HEK293T (cell line): ENCODE results near the gene SZRD1.

Experiments
- BHLHE40 ChIP-seq: fragments of 450-650 bp; IDR thresholded peaks from 2 replicates; pipeline ENCODE4 v1.6.1; 2016; ENCODE audit warnings: mild to moderate bottlenecking, moderate library complexity, borderline replicate concordance
- FOXA1 ChIP-seq: fragments of 450-650 bp; IDR thresholded peaks from 2 replicates; pipeline ENCODE4 v1.6.1; 2016; ENCODE audit warnings: mild to moderate bottlenecking
- FOXM1 ChIP-seq: fragments of 450-650 bp; IDR thresholded peaks from 2 replicates; pipeline ENCODE4 v1.6.1; 2017; ENCODE audit warnings: mild to moderate bottlenecking, borderline replicate concordance
- HDGF ChIP-seq: fragments of 450-650 bp; IDR thresholded peaks from 2 replicates; pipeline ENCODE4 v1.6.1; 2017; ENCODE audit warnings: antibody characterized with exemption, borderline replicate concordance
- LEF1 ChIP-seq: fragments of 450-650 bp; IDR thresholded peaks from 2 replicates; pipeline ENCODE4 v1.6.1; 2017; ENCODE audit warnings: mild to moderate bottlenecking, borderline replicate concordance
- SP1 ChIP-seq: fragments of 450-650 bp; IDR thresholded peaks from 2 replicates; pipeline ENCODE4 v1.6.1; 2017
- SUZ12 ChIP-seq: fragments of 450-650 bp; IDR thresholded peaks from 2 replicates; pipeline ENCODE4 v1.6.1; 2016; ENCODE audit warnings: mild to moderate bottlenecking
- TARDBP ChIP-seq: fragments of 450-650 bp; IDR thresholded peaks from 2 replicates; pipeline ENCODE4 v1.6.1; 2016
- ZNF384 ChIP-seq: fragments of 450-650 bp; IDR thresholded peaks from 2 replicates; pipeline ENCODE4 v1.6.1; 2016
- TF ChIP-seq, protein P1 (sequence below): fragments of 450-650 bp; IDR thresholded peaks from 2 replicates; pipeline ENCODE4 v1.6.1; 2016

DNA sequence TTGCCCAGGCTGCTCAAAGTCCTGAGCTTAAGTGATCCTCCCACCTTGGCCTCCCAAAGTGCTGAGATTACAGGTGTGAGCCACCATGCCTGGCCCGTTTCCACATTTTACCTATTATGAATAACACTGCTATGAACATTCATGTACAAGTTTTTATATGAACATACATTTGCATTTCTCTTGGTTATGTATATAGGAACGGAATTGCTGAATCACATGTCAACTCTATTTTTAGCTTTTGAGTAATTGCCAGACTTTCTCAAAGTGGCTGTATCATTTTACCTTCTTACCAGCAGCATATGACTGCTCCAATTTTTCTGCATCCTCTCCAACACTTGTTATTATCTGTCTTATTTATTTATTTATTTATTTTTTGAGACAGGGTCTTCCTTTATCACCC, 67.5 kb downstream of the SZRD1 start:
- no peak for TF ChIP-seq ZNF384
- TF ChIP-seq, protein P1, sequence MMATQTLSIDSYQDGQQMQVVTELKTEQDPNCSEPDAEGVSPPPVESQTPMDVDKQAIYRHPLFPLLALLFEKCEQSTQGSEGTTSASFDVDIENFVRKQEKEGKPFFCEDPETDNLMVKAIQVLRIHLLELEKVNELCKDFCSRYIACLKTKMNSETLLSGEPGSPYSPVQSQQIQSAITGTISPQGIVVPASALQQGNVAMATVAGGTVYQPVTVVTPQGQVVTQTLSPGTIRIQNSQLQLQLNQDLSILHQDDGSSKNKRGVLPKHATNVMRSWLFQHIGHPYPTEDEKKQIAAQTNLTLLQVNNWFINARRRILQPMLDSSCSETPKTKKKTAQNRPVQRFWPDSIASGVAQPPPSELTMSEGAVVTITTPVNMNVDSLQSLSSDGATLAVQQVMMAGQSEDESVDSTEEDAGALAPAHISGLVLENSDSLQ: no peak
- no peak for TF ChIP-seq SUZ12
- no peak for TF ChIP-seq LEF1
- TF ChIP-seq FOXM1: no peak
- TF ChIP-seq BHLHE40: no peak
- no peak for TF ChIP-seq SP1
- no peak for TF ChIP-seq HDGF
- no peak for TF ChIP-seq FOXA1
- no peak for TF ChIP-seq TARDBP
